AML-193 (cell line): Measurements from ENCODE around the gene AASS.

ENCODE experiments used
- DNase-seq, 2 experiments: peaks; one replicate each; lab custom pipeline; 2025; lab: John Stamatoyannopoulos, UW

Gene AASS

DNA sequence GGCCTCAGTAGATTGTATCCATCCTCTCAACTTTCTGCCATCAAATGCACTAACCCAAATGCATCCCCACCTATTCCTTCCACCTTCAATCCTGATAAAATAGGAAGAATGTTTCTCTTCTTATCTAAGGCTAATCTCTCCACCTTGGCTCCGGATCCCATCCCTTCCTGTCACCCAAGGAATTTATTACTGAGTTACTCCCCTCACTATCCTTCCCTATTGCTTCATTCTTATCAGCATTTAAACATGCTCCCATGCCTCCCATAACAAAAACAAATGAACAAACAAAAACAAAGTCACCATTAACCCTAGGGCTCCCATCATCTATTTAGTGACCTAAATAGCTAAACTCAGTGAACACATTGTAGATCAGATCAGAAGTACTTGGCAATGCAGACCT is 25.3 kb downstream of the AASS start:
- no peak for DNase-seq

DNA sequence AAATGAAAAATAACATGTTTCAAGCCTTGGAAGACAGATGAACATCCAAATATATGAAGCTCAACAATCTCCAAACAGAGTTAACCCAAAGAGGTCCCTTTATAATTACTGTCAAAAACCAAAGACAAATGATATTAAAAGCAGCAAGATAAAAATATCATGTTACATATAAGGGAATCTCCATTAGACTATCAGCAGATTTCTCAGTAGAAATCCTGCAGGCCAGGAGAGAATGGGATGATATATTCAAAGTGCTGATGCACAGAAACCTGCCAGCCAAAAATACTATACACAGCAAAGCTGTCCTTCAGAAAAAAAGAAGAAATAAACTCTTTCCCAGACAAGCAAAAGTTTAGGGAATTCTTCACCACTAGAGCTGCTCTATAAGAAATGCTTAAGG is 41.0 kb downstream of the AASS start:
- no peak for DNase-seq

DNA sequence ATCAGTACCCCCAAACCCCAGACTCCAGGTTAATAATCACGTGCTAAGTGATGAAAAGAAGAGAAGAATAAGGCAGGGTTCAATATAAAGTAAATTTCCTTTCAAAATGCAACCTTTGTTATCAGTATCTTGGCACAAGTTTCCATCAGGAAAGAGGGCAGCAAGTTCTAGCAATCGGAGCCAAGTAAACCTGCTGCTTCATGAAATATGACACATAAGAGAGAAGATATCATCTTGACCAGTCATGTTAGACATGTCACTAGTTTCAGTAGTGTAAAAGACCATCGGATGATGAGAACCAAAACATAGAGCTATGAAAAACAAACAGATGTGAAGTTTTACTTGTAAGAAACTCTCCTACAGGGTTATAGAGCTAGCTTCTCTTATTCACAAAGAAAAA is 44.0 kb downstream of the AASS start:
- DNase-seq: no peak

DNA sequence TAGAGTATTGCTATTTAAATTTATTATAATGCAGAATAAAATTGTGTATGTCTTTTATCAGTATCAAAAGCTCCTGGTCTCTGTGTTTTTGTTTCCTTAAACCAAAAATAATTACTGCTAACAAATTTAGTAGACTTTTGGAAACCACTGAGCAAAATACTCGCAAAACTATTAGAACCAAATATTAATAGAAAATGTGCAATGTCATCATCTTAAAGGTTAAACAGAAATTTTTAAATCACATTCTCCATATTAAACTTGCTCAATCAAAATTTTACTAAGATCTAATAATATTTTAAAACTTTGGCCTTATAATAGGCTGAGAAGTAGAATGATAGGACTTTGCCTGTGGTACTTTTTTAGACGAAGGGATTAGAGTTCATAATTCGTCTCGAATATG is 48.4 kb downstream of the AASS start:
- no peak for DNase-seq

DNA sequence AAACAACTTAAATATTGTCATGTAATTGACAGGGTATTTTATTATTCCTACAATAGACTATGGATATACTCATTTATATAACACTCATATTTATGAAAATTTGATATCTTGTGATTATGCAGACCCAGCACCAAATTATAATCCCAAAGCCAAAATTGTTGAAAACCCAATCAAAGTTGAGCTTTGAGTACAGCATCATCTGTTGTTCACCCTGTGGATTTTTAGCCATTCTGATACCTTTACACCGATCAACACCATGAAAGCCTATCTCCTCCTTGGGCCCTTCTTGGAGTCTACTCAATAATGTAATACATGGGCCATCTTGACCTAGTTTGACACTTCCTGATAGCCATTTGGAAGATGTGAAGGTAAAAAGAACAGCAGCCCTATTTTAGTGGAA is 49.5 kb downstream of the AASS start:
- DNase-seq: no peak

DNA sequence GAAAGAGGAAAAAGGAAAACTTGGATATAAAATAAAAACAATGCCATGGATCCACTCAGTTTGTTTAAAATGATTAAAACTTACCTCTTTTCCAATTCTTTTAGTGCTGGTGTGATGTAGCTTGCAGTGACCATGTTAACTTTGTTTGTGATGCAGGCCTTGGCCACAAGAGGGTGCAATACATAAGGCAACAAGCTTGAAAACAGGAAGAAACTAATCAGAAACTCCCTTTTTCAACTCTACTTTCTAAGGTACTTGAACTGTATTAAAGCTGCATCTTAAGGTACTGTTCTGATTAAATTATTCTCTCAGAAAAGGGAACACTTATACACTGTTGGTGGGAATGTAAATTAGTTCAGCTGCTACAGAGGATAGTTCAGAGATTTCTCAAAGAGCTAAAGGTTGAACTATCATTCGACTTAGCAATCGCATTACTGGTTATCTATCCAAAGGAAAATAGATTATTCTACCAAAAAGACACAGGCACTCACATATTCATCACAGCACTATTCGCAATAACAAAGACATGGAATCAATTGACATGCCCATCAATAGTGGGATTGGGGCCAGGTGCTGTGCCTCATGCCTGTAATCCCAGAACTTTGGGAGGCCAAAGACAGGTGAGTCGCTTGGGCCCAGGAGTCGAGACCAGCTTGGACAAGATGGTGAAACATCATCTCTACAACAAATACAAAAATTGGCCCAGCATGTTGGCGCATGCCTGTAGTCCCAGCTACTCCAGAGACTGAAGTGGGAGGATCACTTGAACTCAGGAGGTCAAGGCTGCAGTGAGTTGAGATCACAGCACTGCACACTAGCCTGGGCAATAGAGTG is 50.9 kb downstream of the AASS start:
- DNase-seq: peak; percentile 21 to 28

DNA sequence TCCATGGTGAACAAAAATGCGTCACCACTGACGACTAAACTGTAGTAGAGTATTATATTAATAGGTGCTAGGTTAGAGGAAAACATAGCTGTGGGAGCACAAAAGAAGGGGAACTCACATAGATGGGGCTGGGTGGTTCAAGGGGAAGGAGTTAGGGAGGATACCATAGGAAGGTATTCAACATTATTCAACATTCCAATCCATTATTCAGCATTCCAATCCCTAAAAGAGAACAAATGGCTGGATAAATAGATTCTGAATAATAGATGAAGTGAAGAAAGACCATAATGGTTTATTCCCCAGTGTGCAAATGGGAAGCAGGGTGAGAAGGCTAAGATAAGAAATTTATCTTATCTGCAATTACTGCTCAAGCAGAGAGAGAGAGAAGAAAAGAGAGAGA is 61.4 kb downstream of the AASS start:
- no peak for DNase-seq

DNA sequence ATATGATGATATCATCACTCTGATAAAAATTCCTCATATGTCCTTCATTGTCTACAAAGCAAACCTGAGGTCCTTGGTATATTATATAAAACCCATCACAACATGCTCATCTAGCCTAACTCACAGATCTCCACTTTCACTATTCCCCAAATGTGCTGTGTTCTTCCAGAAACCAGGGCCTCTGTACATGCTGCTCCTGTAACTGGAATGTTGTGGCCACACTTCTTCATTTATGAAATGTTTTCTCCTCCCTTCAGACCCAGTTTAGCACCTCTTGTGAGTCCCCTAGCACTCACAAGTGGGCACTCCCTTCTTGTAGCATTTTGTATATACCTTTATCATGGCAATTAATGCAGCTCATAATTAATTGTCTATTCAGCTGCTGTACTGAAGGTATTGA is 61.9 kb downstream of the AASS start:
- DNase-seq: no peak

DNA sequence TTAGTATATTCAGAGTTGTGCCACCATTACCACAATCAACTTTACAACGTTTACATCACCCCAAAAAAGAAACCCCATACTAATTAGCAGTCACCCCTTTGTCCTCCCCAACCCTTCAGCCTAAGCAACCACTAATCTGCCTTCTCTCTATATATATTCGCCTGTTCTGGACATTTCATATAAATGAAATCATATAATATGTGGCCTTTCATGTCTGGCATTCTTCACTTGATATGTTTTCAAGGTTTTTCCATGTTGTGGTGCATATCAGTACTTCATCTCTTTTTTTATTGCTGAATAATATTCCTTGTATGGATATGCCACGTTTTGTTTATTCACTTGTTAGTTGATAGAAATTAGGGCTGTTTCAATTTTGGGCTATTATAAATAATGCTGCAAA is 70.4 kb downstream of the AASS start:
- no peak for DNase-seq

DNA sequence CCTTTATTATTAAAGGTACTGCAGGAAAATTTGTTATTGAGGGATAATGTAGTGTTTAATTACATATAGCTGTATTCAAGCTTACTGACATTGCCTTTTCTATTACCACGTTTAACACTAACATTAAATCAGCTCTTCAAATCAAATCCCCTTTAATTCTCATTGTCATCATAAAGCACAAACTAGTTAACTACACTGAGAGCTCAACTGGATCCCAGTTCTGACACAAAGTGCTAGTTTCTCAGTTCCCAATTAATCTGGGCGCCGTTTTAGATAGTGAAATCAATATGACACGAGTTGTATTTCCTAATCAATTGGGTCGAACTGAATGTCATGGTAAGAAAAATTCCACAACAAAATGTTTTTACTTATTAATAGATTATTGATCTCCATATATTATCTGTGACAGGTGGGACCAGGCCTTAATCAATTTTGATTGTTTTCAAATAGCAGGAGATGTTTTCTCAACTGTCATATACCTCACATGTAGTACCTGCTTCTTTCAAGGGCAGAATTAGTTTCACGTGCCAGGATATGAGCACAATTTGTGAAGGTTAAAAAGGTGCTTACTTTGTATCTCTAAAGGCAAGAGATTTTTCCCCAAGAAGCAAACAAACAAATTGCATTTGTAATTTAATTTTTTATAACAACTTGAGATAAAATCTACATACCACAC is 71.0 kb downstream of the AASS start:
- DNase-seq: no peak

DNA sequence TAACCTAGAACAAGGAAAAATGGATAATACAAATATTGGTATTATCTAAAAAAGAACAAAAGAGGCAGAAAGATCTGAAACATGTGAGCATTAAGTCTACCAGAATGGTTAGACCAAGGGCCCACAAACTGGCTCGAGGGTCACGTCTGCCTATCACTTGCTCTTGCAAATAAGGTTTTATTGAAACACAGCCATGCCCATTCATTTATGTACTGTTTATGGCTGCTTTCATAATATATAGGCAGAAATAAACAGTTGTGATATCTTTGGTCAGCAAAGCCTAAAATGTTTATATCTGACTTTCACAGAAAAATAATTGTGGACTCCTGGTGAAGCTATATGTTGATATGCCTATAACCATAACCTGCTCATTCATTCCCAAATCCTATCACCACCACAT is 71.8 kb downstream of the AASS start:
- no peak for DNase-seq

DNA sequence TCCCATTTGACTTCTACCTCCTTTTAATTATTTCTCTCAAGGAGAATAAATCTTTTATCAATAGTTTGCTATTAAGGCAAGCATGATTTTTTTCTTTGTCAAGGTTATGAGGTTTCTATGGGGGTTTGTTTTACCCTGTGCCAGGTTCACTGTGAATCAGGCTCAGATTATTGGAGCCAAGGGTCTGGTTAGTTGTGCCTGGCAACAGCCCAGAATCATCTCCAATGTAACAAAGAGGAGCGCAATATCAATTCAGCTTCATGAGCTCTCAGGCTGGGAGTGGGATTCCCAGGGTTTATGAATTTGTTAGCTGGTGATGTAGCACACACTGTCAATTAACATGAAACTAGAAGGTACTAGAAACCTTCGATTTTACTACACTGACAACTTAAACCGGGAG is 73.2 kb downstream of the AASS start:
- no peak for DNase-seq

DNA sequence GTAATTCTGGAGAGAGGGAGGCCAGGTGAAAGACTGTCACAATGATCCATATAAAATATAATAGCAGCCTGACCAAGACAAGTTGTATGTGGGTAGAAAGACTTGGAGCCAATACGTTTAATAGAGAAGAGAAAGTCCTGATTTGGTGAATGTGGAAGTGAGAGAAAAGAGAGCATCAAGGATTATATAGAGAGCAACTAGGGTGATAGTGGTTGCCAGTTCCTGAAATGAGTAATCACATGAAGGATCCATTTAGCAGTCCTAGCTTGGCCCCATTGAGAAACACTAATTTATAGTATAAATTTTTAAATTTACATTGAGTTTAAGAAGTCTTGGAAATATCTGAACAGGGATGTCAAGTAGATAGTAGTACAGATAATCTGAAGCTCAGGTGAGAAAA is 74.0 kb downstream of the AASS start:
- no peak for DNase-seq

DNA sequence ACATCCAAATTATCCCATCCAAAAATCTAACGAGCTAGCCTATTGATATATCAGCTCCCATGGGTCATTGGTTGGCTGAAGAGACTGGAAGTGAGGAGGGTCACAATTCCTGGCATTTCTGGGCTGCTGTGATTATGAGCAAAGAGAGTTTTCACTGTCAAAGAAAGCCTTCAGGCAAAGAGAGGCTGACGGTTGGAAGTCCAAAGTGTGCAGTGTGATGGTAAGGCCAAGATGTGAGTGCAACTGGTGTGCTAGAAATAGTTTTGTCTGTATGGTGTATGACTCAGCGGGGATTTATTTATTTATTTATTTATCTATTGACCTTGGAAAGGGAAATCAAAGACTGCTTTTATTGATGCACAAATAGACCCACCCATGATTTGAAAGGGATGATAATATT is 75.0 kb downstream of the AASS start:
- no peak for DNase-seq

DNA sequence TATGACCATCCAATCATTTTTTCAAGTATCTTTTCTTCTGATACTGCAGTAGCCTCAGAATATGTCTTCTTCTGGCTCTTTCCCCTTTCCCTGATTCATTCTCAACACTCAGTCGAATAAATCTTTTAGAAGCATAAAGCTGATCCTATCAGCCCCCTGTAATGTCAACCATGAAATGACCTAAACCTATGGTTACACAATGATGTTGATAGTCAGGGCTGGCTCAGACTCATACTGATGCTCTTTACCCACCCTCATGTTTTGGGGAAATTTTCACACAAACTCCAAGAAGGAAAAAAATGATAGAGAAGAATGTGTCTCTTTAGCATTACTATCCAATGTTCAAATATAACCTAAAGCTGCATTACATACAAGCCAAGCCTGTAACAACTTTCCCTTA is 76.0 kb downstream of the AASS start:
- DNase-seq: no peak

DNA sequence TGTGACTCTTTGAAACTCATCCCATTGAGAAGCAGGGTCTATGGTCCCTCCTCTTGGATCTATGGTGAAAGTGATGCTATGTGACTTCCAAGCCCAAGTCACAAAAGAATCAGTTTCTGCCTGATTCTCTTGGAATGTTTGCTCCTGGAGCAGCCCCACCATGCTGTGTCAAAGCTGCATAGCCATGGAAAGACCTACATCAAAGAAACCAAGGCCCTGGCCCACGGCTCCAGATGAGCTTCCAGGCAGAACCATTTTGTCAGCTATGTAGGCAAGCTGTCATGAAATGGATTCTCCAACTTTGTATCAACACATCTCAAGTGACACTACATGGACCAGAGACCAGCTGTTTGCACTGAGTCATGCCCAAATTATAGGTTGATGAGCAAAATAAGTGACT is 77.0 kb downstream of the AASS start:
- DNase-seq: no peak

DNA sequence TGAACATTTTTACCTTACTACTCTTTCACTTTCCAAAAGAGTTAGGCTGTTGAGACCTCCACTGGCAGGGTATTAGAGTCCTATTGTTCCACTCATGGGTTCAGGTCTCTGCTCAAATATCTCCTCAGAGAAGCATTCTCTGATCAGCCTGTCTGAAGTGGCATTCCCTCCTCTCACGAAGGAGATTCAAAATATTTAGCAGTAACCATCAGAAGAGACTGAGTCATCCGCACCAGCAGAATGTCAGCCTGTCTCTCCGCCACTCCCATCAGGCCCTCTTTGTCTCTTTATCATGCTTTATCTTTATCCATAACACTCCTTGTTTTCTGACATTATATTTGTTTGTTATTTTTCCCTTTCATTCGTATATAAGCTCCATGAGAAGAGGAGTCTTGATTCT is 79.1 kb downstream of the AASS start:
- no peak for DNase-seq

DNA sequence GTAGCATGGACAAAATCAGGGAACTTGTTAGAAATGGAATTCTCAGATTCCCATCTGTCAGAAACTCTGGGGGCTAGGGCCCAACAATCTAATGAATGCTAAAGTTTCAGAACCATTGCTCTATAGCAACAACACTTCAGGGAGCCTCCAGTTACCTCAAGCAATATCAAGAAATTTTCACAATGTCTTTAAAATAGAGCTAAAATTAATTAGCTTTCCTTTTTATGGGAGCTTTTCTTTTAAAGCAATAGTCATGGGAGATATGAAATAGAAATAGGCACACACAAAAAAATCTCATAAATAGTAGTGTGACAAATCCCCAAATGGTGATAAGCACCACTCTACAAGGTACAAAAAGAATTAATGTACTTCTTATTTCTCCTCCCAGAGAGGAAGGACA is 80.9 kb downstream of the AASS start:
- no peak for DNase-seq

DNA sequence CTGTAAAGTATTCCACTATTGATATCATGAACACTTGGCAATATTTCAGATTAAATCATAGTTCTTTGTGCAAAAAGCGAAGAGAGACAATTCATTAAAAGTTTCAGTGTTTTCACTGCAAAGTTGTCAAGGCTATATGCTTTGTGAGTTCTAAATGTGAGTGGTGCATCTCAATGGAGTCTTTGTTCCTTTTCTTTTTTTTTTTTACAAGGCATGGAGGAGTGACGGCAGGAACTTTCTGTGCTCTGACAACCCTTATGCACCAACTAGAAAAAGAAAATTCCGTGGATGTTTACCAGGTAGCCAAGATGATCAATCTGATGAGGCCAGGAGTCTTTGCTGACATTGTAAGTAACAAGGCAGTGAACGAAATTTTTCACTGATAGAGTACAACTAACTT is 84.5 kb downstream of the AASS start:
- no peak for DNase-seq

DNA sequence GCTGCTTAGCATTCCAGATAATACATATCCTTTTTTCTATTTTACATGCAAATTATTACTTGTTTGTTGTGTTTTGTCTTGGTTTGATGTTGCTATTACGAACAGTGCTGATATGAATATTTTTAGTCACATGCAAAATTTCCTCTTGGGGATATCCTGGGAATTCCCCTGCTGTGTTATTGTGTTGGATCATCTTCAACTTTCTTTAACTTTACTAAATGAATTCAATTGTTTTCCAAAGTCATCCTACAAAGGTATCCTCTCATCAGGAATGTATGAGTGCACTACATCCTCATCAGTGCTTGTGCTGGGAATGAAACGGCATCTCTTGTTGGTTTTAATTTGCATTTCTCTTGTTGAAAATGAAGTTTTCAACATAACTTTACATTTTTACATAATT is 87.1 kb downstream of the AASS start:
- DNase-seq: no peak

DNA sequence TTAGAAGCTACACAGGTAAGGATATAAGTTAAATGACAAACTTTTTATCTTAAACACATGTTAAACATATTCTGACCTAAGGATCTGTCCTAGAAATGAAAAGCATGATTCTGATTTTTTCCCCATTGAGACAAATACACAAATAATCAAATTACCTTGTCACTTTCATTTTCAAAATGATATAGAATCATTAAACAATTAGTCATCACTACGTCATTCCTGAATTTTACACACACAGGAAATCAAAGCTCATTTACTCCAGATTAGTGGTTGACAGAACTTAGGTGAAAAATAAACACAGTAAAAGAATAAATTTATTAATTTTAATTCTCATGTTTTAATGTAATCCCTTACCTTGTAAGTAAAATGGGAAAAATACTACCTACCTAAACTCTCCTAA is 89.0 kb downstream of the AASS start:
- no peak for DNase-seq

DNA sequence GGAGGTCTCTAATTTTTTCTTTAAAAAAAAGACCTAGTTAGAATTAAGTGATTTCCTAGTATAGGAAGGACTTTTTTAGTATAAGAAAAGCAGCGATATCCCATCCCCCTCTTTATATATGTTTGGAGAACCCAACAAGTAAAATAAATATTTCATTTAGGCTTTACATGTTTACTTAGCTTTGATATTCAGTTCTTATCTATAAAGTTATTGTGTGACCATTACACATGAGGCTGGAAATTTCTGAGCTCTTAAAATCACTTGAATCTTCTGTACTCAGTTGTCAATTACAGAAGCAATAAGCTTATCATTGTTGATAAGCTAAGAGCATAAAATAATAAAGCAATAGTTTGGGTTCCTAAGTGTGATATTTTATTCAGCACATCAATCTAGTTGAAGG is 89.7 kb downstream of the AASS start:
- DNase-seq: no peak

DNA sequence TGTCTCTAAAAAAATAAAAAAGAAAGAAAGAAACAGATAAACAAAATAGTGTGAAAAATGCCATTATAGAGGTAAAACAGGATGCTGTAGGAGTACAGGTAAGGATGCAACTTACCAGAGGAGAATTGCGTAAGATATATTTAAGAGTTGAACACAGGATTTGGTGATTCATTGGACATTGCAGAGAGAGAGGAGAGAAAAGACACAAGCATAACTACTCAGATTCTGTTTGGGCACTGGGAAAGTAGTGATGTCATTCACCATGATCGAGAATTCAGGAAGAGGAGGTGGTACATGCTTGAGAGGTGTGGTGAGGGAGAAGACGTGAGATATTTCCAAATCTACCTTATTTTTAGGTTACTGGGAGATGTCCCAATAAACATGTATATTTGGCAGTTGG is 97.6 kb downstream of the AASS start:
- no peak for DNase-seq

DNA sequence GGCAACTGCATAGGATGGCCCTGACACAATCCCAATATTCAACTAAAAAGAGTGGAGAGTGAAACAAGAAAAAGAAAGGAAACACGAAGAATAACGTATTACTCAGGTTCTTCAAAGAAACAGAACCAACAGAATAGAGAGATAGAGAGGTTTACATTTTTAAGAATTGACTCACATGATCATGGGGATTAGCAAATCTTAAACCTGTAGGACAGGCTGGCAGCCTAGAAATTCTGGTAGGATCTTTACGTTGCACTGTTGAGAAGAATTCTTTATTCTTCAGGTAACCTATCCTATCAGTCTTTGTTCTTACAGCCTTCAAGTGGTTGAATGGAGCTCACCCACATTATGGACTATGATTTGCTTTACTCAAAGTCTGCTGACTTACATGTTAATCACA is 103.9 kb downstream of the AASS start:
- no peak for DNase-seq
